Gastroesophageal sphincter (tissue), 4 donors: ENCODE results near the gene EPHA10. TPM values are rescaled to one million over a fixed set of nuclear protein-coding genes. Genes with fewer than 3 reads are reported as not detected.
"Not testable (repeated sequence)": the region's sequence is repeated elsewhere in the genome, so short reads cannot be mapped to it uniquely, and the experiment has no call there.

Experiments used
- ATAC-seq: fragments of 150-250 bp; one replicate; pipeline ENCODE4 v1.9.1; 2016; ENCODE audit warnings: mild to moderate bottlenecking, moderate library complexity
- H3K27ac ChIP-seq, 4 donors: fragments of 200-600 bp; sonication (generic) in 3 of 4; 1 replicate in 3 of 4; 2 replicates in 1 of 4; pipeline ENCODE4 v1.5.1; 2016 to 2019
- H3K27me3 ChIP-seq: fragments of 200-600 bp; sonication (generic); one replicate; pipeline ENCODE4 v1.5.1; 2019
- H3K36me3 ChIP-seq, 2 donors: fragments of 200-600 bp; sonication (generic); one replicate each; pipeline ENCODE4 v1.5.1; 2019; ENCODE audit warnings: control low read depth in 1 of 2
- H3K4me1 ChIP-seq, 3 donors: fragments of 200-600 bp; sonication (generic); 1 replicate in 2 of 3; 2 replicates in 1 of 3; pipeline ENCODE4 v1.5.1; 2016 to 2019; ENCODE audit warnings: control low read depth in 2 of 3
- H3K4me3 ChIP-seq, 2 donors: fragments of 200-600 bp; sonication (generic); one replicate each; pipeline ENCODE4 v1.5.1; 2019; ENCODE audit warnings: mild to moderate bottlenecking in 1 of 2, moderate library complexity in 1 of 2
- H3K9me3 ChIP-seq, 3 donors: fragments of 200-600 bp; sonication (generic); one replicate each; pipeline ENCODE4 v1.5.1; 2017 to 2019; ENCODE audit warnings: control low read depth in 2 of 3
- EP300 ChIP-seq: sonication (generic); formaldehyde crosslinking; IDR thresholded peaks from one replicate; pipeline ENCODE4 v1.6.1; 2017; ENCODE audit warnings: antibody characterized with exemption, mild to moderate bottlenecking
- POLR2A ChIP-seq, 2 donors: fragments of 450-650 bp; IDR thresholded peaks; one replicate each; pipeline ENCODE4 v1.6.1; 2017; ENCODE audit warnings: antibody characterized with exemption in 2 of 2, mild to moderate bottlenecking in 2 of 2, moderate library complexity in 1 of 2
- POLR2AphosphoS5 ChIP-seq: sonication (generic); formaldehyde crosslinking; IDR thresholded peaks from one replicate; pipeline ENCODE4 v1.6.1; 2017; ENCODE audit warnings: antibody characterized with exemption
- WGBS, 2 donors: methylation state at CpG; one replicate each; pipeline ENCODE4 v1.1.5; 2018; ENCODE audit warnings: low coverage in 1 of 2; 5-methylcytosine and 5-hydroxymethylcytosine counted together
- total RNA-seq, 4 donors: library from RNA; depleted of rRNA; stranded (reverse); fragments of >200 nt; gene quantifications; one replicate each; pipeline ENCODE4 v1.1.0, GENCODE V29; 2016
- TF ChIP-seq, protein P1 (sequence below), 4 experiments: fragments of 200-600 bp in 2 of 4; fragments of 450-650 bp in 2 of 4; sonication (generic) in 1 of 4; IDR thresholded peaks; one replicate each; pipeline ENCODE4 v1.5.1; 2017 to 2019; ENCODE audit warnings: antibody characterized with exemption in 4 of 4, mild to moderate bottlenecking in 2 of 4, moderate library complexity in 2 of 4

Gene EPHA10
- total RNA-seq, 4 donors from 2014 or later: 0.12 to 0.93 (median 0.51) TPM

- no peak for ATAC-seq
- Histone ChIP-seq H3K4me3 (no peak overlapping the region), H3K27ac (no peak overlapping the region), H3K4me1 (no peaks in the 10 kb centered on the region), H3K27me3 (peaks cover 44% of the 10 kb centered on the region), H3K36me3 (no peaks in the 10 kb centered on the region), H3K9me3 (peaks cover 0 to 16% (median 0%) of the 10 kb centered on the region in 3 donors)
- TF ChIP-seq, protein P1, sequence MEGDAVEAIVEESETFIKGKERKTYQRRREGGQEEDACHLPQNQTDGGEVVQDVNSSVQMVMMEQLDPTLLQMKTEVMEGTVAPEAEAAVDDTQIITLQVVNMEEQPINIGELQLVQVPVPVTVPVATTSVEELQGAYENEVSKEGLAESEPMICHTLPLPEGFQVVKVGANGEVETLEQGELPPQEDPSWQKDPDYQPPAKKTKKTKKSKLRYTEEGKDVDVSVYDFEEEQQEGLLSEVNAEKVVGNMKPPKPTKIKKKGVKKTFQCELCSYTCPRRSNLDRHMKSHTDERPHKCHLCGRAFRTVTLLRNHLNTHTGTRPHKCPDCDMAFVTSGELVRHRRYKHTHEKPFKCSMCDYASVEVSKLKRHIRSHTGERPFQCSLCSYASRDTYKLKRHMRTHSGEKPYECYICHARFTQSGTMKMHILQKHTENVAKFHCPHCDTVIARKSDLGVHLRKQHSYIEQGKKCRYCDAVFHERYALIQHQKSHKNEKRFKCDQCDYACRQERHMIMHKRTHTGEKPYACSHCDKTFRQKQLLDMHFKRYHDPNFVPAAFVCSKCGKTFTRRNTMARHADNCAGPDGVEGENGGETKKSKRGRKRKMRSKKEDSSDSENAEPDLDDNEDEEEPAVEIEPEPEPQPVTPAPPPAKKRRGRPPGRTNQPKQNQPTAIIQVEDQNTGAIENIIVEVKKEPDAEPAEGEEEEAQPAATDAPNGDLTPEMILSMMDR (IDR thresholded peaks at IDR 0.05): no peak
- TF ChIP-seq POLR2AphosphoS5 (no peak), POLR2A (IDR thresholded peaks at IDR 0.05) (no peak)
- WGBS, 2 donors: 83% methylated on average over 2 of the region's 4 CpGs; no CpG with 5 or more reads in 1 of the 2 donors
Measured at GRCh38 chr1:37776946-37777516, 12.1 kb upstream of the EPHA10 start.

- not testable (repeated sequence) for H3K4me3 ChIP-seq, H3K36me3 ChIP-seq, H3K27ac ChIP-seq, ATAC-seq, H3K4me1 ChIP-seq
- peaks cover 0 to 16% (median 0%) of the 10 kb centered on the region in 3 donors for H3K9me3 ChIP-seq
- H3K27me3 ChIP-seq: peaks cover 62% of the 10 kb centered on the region
Measured at GRCh38 chr1:37771440-37771839, 6.5 kb upstream of the EPHA10 start.

- peaks cover 0 to 3% (median 0%) of the 10 kb centered on the region in 3 donors for H3K9me3 ChIP-seq
- ATAC-seq: no peak
- H3K27ac ChIP-seq: no peak overlapping the region
- no peak overlapping the region for H3K4me3 ChIP-seq
- peaks cover 83% of the 10 kb centered on the region for H3K27me3 ChIP-seq
- WGBS, 2 donors: 0 to 23% methylated on average over 1 to 2 of the region's 2 CpGs
- no peaks in the 10 kb centered on the region for H3K36me3 ChIP-seq
- TF ChIP-seq, protein P1 (IDR thresholded peaks at IDR 0.05): no peak
- TF ChIP-seq POLR2AphosphoS5 (no peak), EP300 (no peak), POLR2A (IDR thresholded peaks at IDR 0.05) (no peak)
- H3K4me1 ChIP-seq: no peaks in the 10 kb centered on the region
Measured at GRCh38 chr1:37767488-37767887, 2.6 kb upstream of the EPHA10 start.

DNA sequence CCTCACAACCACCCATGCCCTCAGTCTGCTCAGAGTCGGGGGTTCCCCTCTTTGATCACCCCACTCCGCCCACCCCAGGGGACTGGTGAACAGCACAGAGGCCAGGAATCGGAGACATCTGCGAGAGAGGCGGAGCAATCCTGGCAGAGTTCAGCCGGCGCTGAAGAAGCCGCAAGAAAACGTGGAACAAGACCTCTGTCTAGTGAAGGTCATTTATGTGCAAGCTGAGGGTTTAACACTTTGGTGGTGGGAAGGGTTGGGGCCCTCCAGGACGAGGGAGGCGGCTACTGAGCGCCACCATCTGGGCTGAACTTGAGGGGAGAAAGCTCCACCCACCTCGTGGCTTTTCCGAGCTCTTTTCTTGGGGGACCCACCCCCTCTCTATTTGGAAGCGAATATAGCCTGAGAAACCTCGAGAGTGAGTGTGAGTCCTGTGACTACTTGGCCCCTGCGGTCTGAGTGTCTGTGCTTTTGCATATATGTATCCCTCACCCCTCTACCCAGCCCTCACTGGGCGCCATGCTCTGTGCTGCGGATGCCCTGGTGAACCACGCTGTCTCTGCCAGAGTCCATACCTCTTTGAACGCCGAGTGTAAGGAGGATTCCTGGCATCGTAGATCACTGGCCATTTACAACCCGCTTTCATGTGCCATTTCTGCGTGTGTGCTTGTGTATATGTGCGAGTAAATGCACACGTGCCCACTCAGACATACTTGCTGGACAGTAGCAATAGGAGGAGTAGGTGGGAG, 1.2 kb upstream of the EPHA10 start:
- no peak overlapping the region for H3K27ac ChIP-seq
- no peaks in the 10 kb centered on the region for H3K4me1 ChIP-seq
- no peak overlapping the region for H3K4me3 ChIP-seq
- peaks cover 93% of the 10 kb centered on the region for H3K27me3 ChIP-seq
- no peaks in the 10 kb centered on the region for H3K9me3 ChIP-seq
- no peaks in the 10 kb centered on the region for H3K36me3 ChIP-seq
- ATAC-seq: no peak
- WGBS, 2 donors: 0 to 14% methylated on average over 2 to 17 of the region's 27 CpGs
- TF ChIP-seq EP300 (no peak), POLR2AphosphoS5 (no peak), POLR2A (IDR thresholded peaks at IDR 0.05) (no peak)
- TF ChIP-seq, protein P1 (IDR thresholded peaks at IDR 0.05): no peak

GRCh38 chr1:37764414-37764825, 500 bp downstream of the EPHA10 start:
- Histone ChIP-seq H3K27ac (no peak overlapping the region), H3K4me3 (no peak overlapping the region), H3K4me1 (no peaks in the 10 kb centered on the region), H3K9me3 (no peaks in the 10 kb centered on the region), H3K27me3 (peaks cover 100% of the 10 kb centered on the region), H3K36me3 (no peaks in the 10 kb centered on the region)
- TF ChIP-seq, protein P1 (IDR thresholded peaks at IDR 0.05): no peak
- TF ChIP-seq POLR2AphosphoS5: no peak
- no peak for TF ChIP-seq POLR2A (IDR thresholded peaks at IDR 0.05)
- TF ChIP-seq EP300: no peak
- WGBS, 2 donors: 5% methylated on average over 9 to 23 of the region's 29 CpGs
- no peak for ATAC-seq
